RWPE1 (cell line): ENCODE data around the gene CDC73.
A peak's percentile ranks its signal among the peaks of the same experiment; 100 is the strongest.

Source experiments
- CTCF ChIA-PET: fragments of 350-600 bp; sonication (Branson Sonifier 250); formaldehyde crosslinking; extraction: SDS; loops from one replicate; lab custom pipeline; 2021; lab: Yijun Ruan, JAX
- POLR2A ChIA-PET: fragments of 400-600 bp; formaldehyde crosslinking; extraction: SDS; loops from one replicate; lab custom pipeline; 2020; ENCODE audit warnings: antibody characterized with exemption; ENCODE audit not compliant: low non-redundant PET; lab: Yijun Ruan, JAX
- DNase-seq: peaks from one replicate; pipeline ENCODE4 v3.0.0; 2012; ENCODE audit warnings: low spot score
- H3K27ac ChIP-seq: fragments of 450-650 bp; 2 replicates; pipeline ENCODE4 v1.5.1; 2017
- CTCF ChIP-seq: fragments of 450-650 bp; conservative IDR thresholded peaks from 2 replicates; pipeline ENCODE4 v1.5.1; 2017; ENCODE audit warnings: low read depth, mild to moderate bottlenecking

The CDC73 gene

GRCh38 chr1:193104907-193105820, 16.7 kb upstream of the CDC73 start, which contains the start of gene GLRX2:
TSS of gene GLRX2 (minus strand) at chr1:193105414. CDS start at chr1:193105382, 32 bp downstream.
- ChIA-PET CTCF (interaction anchor here (0.6 to 2.4 kb wide), 2 partner anchors 17 to 18 kb away, joined by 7 to 18 read pairs; partner anchors contain the start of gene CDC73), POLR2A (interaction anchor here (0.6 to 1.1 kb wide), 5 partner anchors 9 to 318 kb away, joined by 3 to 5 read pairs (median 4); partner anchors contain the start of gene CDC73)
- H3K27ac ChIP-seq = peak within 1 kb of the TSS; percentile 97
- peak; percentile 93 for DNase-seq
- TF ChIP-seq CTCF = no peak

- DNase-seq = no peak
- CTCF ChIA-PET = interaction anchor here (2.4 kb wide), 1 partner anchor 16 kb away, joined by 18 read pairs; the partner anchor contains the start of gene CDC73
- no peak for TF ChIP-seq CTCF
- POLR2A ChIA-PET = interaction anchor here (0.6 to 1.1 kb wide), 4 partner anchors 10 to 319 kb away, joined by 3 to 5 read pairs (median 4); partner anchors contain the start of gene CDC73
- H3K27ac ChIP-seq = peak overlapping the region; percentile 97
Observed at GRCh38 chr1:193105821-193106177, 16.0 kb upstream of the CDC73 start.

- POLR2A ChIA-PET = no interaction called here
Observed at GRCh38 chr1:193108471-193108870, 13.4 kb upstream of the CDC73 start.

GRCh38 chr1:193109619-193110018, 12.2 kb upstream of the CDC73 start:
- H3K27ac ChIP-seq = no peak overlapping the region
- CTCF ChIA-PET = interaction anchor here (0.6 kb wide), 1 partner anchor 14 kb away, joined by 4 read pairs; no protein-coding TSS in a partner anchor
- no peak for DNase-seq
- POLR2A ChIA-PET = no interaction called here
- TF ChIP-seq CTCF = no peak

More at GRCh38 chr1:193108471-193108870, 13.4 kb upstream of the CDC73 start:
- CTCF ChIA-PET = interaction anchor here (1.9 kb wide), 1 partner anchor 13 kb away, joined by 9 read pairs; no protein-coding TSS in a partner anchor
- no peak for DNase-seq
- TF ChIP-seq CTCF = no peak
- no peak overlapping the region for H3K27ac ChIP-seq

- H3K27ac ChIP-seq = no peak overlapping the region
- no peak for DNase-seq
- ChIA-PET POLR2A (no interaction called here), CTCF (no interaction called here)
- TF ChIP-seq CTCF = no peak
Observed at GRCh38 chr1:193110246-193110645, 11.6 kb upstream of the CDC73 start.

GRCh38 chr1:193110864-193111263, 11.0 kb upstream of the CDC73 start:
- ChIA-PET POLR2A (no interaction called here), CTCF (interaction anchor here (1.4 kb wide), 1 partner anchor 11 kb away, joined by 6 read pairs; the partner anchor contains the start of gene CDC73)
- no peak overlapping the region for H3K27ac ChIP-seq
- DNase-seq = no peak
- no peak for TF ChIP-seq CTCF
